Panc1 (cell line): ENCODE results near the gene OAS1. TPM values are rescaled to one million over a fixed set of nuclear protein-coding genes. Genes with fewer than 3 reads are reported as not detected.

Experiments
- ATAC-seq: fragments of 200-7000 bp; cut with Tn5 transposase; 2 replicates; pipeline ENCODE4 v1.9.1; 2020; ENCODE audit warnings: mild to moderate bottlenecking, moderate library complexity
- BruUV-seq: library from RNA; stranded (reverse); fragments of 400-500 nt; replicated peaks from 2 replicates; lab custom pipeline; 2021; lab: Mats Ljungman, UMichigan
- CTCF ChIA-PET: fragments of 300-600 bp; sonication (Branson Sonifier 250); formaldehyde crosslinking; loops from one replicate; lab custom pipeline; 2022; ENCODE audit warnings: antibody characterized with exemption; lab: Charles Lee
- POLR2A ChIA-PET: fragments of 300-600 bp; sonication (Branson Sonifier 250); formaldehyde crosslinking; loops from one replicate; lab custom pipeline; 2022; ENCODE audit warnings: antibody characterized with exemption; lab: Charles Lee
- DNase-seq: peaks from one replicate; pipeline ENCODE4 v3.0.0-alpha.2; 2010; ENCODE audit warnings: low read depth, low spot score
- H3K27ac ChIP-seq: 2 replicates; pipeline ENCODE4 v1.5.1; 2011; ENCODE audit warnings: mild to moderate bottlenecking, low read length, inconsistent platforms
- H3K27me3 ChIP-seq: fragments of 200-500 bp; sonication (Bioruptor generic); 2 replicates; pipeline ENCODE4 v1.6.0; 2014; ENCODE audit warnings: low read length, inconsistent platforms; ENCODE audit not compliant: control insufficient read depth, insufficient read depth
- H3K36me3 ChIP-seq: fragments of 200-500 bp; sonication (Bioruptor generic); 2 replicates; pipeline ENCODE4 v1.5.1; 2014; ENCODE audit warnings: inconsistent platforms, mild to moderate bottlenecking, low read length, moderate library complexity; ENCODE audit not compliant: control insufficient read depth, insufficient read depth
- H3K4me1 ChIP-seq: 2 replicates; pipeline ENCODE4 v1.5.1; 2011; ENCODE audit warnings: inconsistent platforms, mild to moderate bottlenecking, low read length, moderate library complexity; ENCODE audit not compliant: control insufficient read depth, insufficient read depth
- H3K4me3 ChIP-seq, 2 experiments: 2 replicates each; pipeline ENCODE4 v1.5.1; 2011 to 2012; ENCODE audit warnings: low read depth in 2 of 2, low read length in 2 of 2, mild to moderate bottlenecking in 2 of 2, inconsistent platforms in 1 of 2, moderate library complexity in 1 of 2
- H3K9me3 ChIP-seq: fragments of 200-500 bp; sonication (Bioruptor generic); 2 replicates; pipeline ENCODE4 v1.5.1; 2014; ENCODE audit warnings: low read depth, mild to moderate bottlenecking, inconsistent platforms, low read length, moderate library complexity; ENCODE audit not compliant: control insufficient read depth, insufficient read depth
- POLR2AphosphoS5 ChIP-seq: IDR thresholded peaks from 2 replicates; pipeline ENCODE4 v1.6.1; 2012; ENCODE audit warnings: mild to moderate bottlenecking, low read depth, low read length, moderate library complexity
- SIN3A ChIP-seq: IDR thresholded peaks from 2 replicates; pipeline ENCODE4 v1.6.1; 2012; ENCODE audit warnings: low read depth, mild to moderate bottlenecking, low read length, moderate library complexity, borderline replicate concordance; ENCODE audit not compliant: insufficient read depth
- TCF7L2 ChIP-seq: IDR thresholded peaks from 2 replicates; pipeline ENCODE4 v1.6.1; 2011; ENCODE audit warnings: mild to moderate bottlenecking, low read depth, low read length, inconsistent platforms
- in situ Hi-C: cut with HindIII; loops from 2 replicates; pipeline ENCODE4 v1.10.0; 2016; ENCODE audit warnings: low sequenced_read_pairs, low pct_unique_long_range_greater_than_20kb
- intact Hi-C: fragments of 100-400 bp; cut with micrococcal nuclease; formaldehyde crosslinking; loops from one replicate; pipeline ENCODE4 v1.10.0; 2022; ENCODE audit not compliant: unreplicated experiment
- total RNA-seq: library from RNA; stranded (reverse); gene quantifications from one replicate; pipeline ENCODE4 v1.2.1, GENCODE V29; 2021; ENCODE audit not compliant: unreplicated experiment
- TF ChIP-seq, protein P1 (sequence below): fragments of 450-650 bp; IDR thresholded peaks from 2 replicates; pipeline ENCODE4 v1.5.1; 2017; ENCODE audit warnings: mild to moderate bottlenecking
- TF ChIP-seq, protein P2 (sequence below), 2 experiments: IDR thresholded peaks; 2 replicates each; pipeline ENCODE4 v1.6.1; 2011 to 2012; ENCODE audit warnings: low read depth in 2 of 2, control low read depth in 1 of 2, low read length in 1 of 2, mild to moderate bottlenecking in 1 of 2, moderate library complexity in 1 of 2; ENCODE audit not compliant: insufficient read depth in 1 of 2

Gene OAS1
- total RNA-seq, 1 experiment from 2014 or later: 4.5 TPM

DNA sequence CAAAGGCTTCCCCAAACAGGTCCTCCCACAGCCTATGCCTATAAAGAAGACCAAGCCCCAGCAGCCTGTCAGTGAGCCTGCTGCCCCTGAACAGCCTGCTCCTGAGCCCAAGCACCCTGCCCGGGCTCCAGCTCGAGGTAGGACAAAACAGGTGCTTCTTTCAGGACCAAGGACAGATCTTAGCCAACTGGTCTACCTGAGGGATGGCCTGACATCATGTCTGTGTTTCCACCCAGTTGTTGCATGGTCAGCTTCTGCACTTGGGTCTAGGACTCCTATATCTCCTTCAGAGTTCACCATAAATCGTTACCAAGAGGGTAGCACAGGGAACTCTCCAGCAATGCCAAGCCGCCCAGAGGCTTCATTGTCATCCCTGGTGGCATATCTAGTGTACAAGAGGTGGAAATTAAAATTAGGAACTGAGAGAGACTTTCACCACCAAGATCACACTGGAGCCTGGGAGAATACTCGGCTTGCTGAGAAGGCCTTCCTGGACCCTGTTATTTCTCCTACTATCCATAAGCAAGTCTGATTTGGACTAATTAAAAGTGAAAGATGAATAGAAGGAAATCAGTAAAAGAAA is 38.2 kb upstream of the OAS1 start:
- no peak overlapping the region for H3K4me3 ChIP-seq
- no peaks in the 10 kb centered on the region for H3K4me1 ChIP-seq
- intact Hi-C loops (no loop called here), in situ Hi-C loops (no loop called here)
- ATAC-seq (no peak), DNase-seq (no peak)
- CTCF ChIA-PET: no interaction called here
- H3K27ac ChIP-seq: no peak overlapping the region
- H3K27me3 ChIP-seq: peaks cover 23% of the 10 kb centered on the region
- POLR2A ChIA-PET: no interaction called here
- H3K9me3 ChIP-seq: no peaks in the 10 kb centered on the region
- TF ChIP-seq TCF7L2 (no peak), POLR2AphosphoS5 (no peak)
- TF ChIP-seq, protein P1, sequence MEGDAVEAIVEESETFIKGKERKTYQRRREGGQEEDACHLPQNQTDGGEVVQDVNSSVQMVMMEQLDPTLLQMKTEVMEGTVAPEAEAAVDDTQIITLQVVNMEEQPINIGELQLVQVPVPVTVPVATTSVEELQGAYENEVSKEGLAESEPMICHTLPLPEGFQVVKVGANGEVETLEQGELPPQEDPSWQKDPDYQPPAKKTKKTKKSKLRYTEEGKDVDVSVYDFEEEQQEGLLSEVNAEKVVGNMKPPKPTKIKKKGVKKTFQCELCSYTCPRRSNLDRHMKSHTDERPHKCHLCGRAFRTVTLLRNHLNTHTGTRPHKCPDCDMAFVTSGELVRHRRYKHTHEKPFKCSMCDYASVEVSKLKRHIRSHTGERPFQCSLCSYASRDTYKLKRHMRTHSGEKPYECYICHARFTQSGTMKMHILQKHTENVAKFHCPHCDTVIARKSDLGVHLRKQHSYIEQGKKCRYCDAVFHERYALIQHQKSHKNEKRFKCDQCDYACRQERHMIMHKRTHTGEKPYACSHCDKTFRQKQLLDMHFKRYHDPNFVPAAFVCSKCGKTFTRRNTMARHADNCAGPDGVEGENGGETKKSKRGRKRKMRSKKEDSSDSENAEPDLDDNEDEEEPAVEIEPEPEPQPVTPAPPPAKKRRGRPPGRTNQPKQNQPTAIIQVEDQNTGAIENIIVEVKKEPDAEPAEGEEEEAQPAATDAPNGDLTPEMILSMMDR: no peak
- TF ChIP-seq, protein P2, sequence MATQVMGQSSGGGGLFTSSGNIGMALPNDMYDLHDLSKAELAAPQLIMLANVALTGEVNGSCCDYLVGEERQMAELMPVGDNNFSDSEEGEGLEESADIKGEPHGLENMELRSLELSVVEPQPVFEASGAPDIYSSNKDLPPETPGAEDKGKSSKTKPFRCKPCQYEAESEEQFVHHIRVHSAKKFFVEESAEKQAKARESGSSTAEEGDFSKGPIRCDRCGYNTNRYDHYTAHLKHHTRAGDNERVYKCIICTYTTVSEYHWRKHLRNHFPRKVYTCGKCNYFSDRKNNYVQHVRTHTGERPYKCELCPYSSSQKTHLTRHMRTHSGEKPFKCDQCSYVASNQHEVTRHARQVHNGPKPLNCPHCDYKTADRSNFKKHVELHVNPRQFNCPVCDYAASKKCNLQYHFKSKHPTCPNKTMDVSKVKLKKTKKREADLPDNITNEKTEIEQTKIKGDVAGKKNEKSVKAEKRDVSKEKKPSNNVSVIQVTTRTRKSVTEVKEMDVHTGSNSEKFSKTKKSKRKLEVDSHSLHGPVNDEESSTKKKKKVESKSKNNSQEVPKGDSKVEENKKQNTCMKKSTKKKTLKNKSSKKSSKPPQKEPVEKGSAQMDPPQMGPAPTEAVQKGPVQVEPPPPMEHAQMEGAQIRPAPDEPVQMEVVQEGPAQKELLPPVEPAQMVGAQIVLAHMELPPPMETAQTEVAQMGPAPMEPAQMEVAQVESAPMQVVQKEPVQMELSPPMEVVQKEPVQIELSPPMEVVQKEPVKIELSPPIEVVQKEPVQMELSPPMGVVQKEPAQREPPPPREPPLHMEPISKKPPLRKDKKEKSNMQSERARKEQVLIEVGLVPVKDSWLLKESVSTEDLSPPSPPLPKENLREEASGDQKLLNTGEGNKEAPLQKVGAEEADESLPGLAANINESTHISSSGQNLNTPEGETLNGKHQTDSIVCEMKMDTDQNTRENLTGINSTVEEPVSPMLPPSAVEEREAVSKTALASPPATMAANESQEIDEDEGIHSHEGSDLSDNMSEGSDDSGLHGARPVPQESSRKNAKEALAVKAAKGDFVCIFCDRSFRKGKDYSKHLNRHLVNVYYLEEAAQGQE (IDR thresholded peaks at IDR 0.05; ENCODE audit: insufficient read depth in 1 of 2, low read depth in 2 of 2, low read length in 1 of 2): peak; percentile 84 to 87
- BruUV-seq: no TSS peak
- no peaks in the 10 kb centered on the region for H3K36me3 ChIP-seq

DNA sequence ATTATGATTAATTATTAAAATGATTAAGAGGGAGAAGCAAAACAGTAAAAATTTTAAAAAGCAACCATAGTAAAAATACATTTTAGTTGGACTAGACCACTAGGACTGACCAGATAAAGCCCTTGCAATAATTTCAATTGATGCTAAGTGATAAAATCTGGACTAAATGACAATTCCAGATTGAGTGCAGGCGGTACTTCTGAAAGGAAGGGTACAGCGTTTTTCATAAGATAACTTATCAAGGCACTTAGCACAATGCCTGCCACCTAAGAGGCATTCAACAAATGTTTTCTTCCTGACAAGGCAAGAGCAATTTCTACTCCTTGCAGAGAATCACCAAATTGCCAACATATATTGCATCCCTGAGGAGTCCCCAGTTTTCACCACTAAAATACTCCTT is 37.7 kb upstream of the OAS1 start:
- no peak for DNase-seq
- H3K9me3 ChIP-seq: no peaks in the 10 kb centered on the region
- BruUV-seq: no TSS peak
- POLR2A ChIA-PET: no interaction called here
- intact Hi-C loops: no loop called here
- H3K36me3 ChIP-seq: no peaks in the 10 kb centered on the region
- ATAC-seq: no peak
- H3K4me3 ChIP-seq: no peak overlapping the region
- H3K4me1 ChIP-seq: no peaks in the 10 kb centered on the region
- H3K27ac ChIP-seq: no peak overlapping the region
- CTCF ChIA-PET: no interaction called here
- TF ChIP-seq POLR2AphosphoS5 (no peak), TCF7L2 (no peak), SIN3A (no peak)
- TF ChIP-seq, protein P2 (IDR thresholded peaks at IDR 0.05; ENCODE audit: insufficient read depth in 1 of 2, low read depth in 2 of 2, low read length in 1 of 2): no peak
- TF ChIP-seq, protein P1: no peak
- in situ Hi-C loops: no loop called here
- H3K27me3 ChIP-seq: peaks cover 25% of the 10 kb centered on the region
